Measurements from ENCODE around the gene SPECC1L. TPM values are rescaled to one million over a fixed set of nuclear protein-coding genes. Genes with fewer than 3 reads are reported as not detected.

SPECC1L gene
- total RNA-seq, 1 experiment from 2014 or later = 40.8 TPM

- Histone ChIP-seq H3K9ac (ENCODE audit: low read length) (no peak overlapping the region), H3K4me3 (replicated peaks in 1 of 2; ENCODE audit: low read depth in 1 of 2, low read length in 2 of 2) (no peak overlapping the region), H3K36me3 (ENCODE audit: control insufficient read depth in 1 of 2, insufficient read depth in 2 of 2, low read length in 2 of 2) (no peaks in the 10 kb centered on the region), H3K9me3 (ENCODE audit: control insufficient read depth in 1 of 2, insufficient read depth in 1 of 2, low read depth in 1 of 2, low read length in 2 of 2) (no peaks in the 10 kb centered on the region), H3K79me2 (ENCODE audit: insufficient read depth, low read length) (no peaks in the 10 kb centered on the region), H3K27ac (ENCODE audit: low read depth, low read length) (no peak overlapping the region), H3K4me2 (ENCODE audit: low read length) (no peak overlapping the region), H3K4me1 (ENCODE audit: control insufficient read depth in 1 of 2, insufficient read depth in 2 of 2, low read length in 2 of 2) (peaks cover 0 to 14% of the 10 kb centered on the region in 2 experiments; a peak in 2 of 4 replicates), H4K20me1 (ENCODE audit: insufficient read depth) (no peaks in the 10 kb centered on the region), H3K27me3 (ENCODE audit: insufficient read depth, low read length) (no peaks in the 10 kb centered on the region), H2AFZ (ENCODE audit: low read depth, low read length, poor library complexity, severe bottlenecking) (no peak overlapping the region), H3K9me2 (ENCODE audit: insufficient read depth) (no peaks in the 10 kb centered on the region)
- no peak for ATAC-seq
- intact Hi-C loops (cut with micrococcal nuclease) = no loop called here
- POLR2A ChIA-PET = no interaction called here
- no peak for TF ChIP-seq SIN3A (IDR thresholded peaks at IDR 0.05; ENCODE audit: low read depth)
- no peak for TF ChIP-seq YY1 (IDR thresholded peaks at IDR 0.05; ENCODE audit: extremely low read depth, insufficient replicate concordance, low read depth, low read length)
- no peak for TF ChIP-seq EZH2 (IDR thresholded peaks at IDR 0.05)
- no peak for TF ChIP-seq FOSL1 (IDR thresholded peaks at IDR 0.05; ENCODE audit: low read depth)
- no peak for TF ChIP-seq POLR2A (IDR thresholded peaks at IDR 0.05; ENCODE audit: borderline replicate concordance, extremely low read depth, insufficient read depth, insufficient read length)
- no peak for TF ChIP-seq ZFX (IDR thresholded peaks at IDR 0.05)
- no peak for TF ChIP-seq TCF7L2 (IDR thresholded peaks at IDR 0.05; ENCODE audit: borderline replicate concordance, extremely low read depth, insufficient read depth, insufficient read length)
- no peak for TF ChIP-seq CEBPB (IDR thresholded peaks at IDR 0.05; ENCODE audit: low read depth)
- TF ChIP-seq ZNF274 (IDR thresholded peaks at IDR 0.05; ENCODE audit: low read depth, low read length) = no peak
- TF ChIP-seq EZH2phosphoT487 (IDR thresholded peaks at IDR 0.05; ENCODE audit: borderline replicate concordance) = no peak
- TF ChIP-seq CBX3 (IDR thresholded peaks at IDR 0.05; ENCODE audit: low read depth) = no peak
- no peak for TF ChIP-seq RAD21 (IDR thresholded peaks at IDR 0.05; ENCODE audit: low read depth)
- TF ChIP-seq SRF (IDR thresholded peaks at IDR 0.05; ENCODE audit: low read depth) = no peak
- DNase-seq (ENCODE audit: low read depth, low spot score) = no peak
- no TSS peak for BruUV-seq (replicated peaks)
- RAD21 ChIA-PET (ENCODE audit: low non-redundant PET in 1 of 2, low total read pairs in 2 of 2, uncharacterized antibody in 2 of 2, unreplicated experiment in 2 of 2) = no interaction called here
- CTCF ChIA-PET = interaction anchor here (1.9 kb wide), 1 partner anchor 8 kb away, joined by 5 read pairs; no protein-coding TSS in a partner anchor
Measured at GRCh38 chr22:24430431-24431308, 160.0 kb downstream of the SPECC1L start.
